GM12873 (cell line): Measurements from ENCODE around the gene MCTP2.

Experiments
- TF ChIP-seq, protein P1 (sequence below): IDR thresholded peaks from 2 replicates; pipeline ENCODE4 v1.5.1; 2012; ENCODE audit warnings: low read depth, mild to moderate bottlenecking, moderate library complexity, low read length, control low read depth; ENCODE audit not compliant: insufficient read depth; ENCODE audit errors: missing control alignments

MCTP2 gene

GRCh38 chr15:94229591-94230369 is 1.6 kb upstream of the MCTP2 start:
- TF ChIP-seq, protein P1, sequence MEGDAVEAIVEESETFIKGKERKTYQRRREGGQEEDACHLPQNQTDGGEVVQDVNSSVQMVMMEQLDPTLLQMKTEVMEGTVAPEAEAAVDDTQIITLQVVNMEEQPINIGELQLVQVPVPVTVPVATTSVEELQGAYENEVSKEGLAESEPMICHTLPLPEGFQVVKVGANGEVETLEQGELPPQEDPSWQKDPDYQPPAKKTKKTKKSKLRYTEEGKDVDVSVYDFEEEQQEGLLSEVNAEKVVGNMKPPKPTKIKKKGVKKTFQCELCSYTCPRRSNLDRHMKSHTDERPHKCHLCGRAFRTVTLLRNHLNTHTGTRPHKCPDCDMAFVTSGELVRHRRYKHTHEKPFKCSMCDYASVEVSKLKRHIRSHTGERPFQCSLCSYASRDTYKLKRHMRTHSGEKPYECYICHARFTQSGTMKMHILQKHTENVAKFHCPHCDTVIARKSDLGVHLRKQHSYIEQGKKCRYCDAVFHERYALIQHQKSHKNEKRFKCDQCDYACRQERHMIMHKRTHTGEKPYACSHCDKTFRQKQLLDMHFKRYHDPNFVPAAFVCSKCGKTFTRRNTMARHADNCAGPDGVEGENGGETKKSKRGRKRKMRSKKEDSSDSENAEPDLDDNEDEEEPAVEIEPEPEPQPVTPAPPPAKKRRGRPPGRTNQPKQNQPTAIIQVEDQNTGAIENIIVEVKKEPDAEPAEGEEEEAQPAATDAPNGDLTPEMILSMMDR = no peak

DNA sequence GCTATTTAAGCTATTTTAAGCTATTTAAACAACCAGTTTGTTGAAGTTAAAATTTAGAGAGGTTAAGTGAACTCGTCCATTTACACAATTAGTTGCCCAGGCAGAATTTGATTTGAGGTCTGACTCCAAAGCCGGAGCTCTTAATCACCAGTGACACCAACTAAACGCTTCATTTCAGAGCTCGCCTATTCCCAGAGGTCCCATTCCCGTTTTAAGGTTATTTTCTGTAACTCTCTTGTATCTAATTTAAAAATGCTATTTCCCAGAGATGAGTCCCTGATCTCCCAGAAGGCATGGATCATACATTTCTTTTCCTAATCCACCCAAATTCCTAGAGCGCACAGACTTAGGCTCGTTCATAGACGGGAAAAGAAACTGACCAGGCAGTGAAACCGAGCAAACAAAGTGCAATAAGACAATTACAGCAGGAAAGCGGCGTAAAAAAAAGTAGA is 904 bp upstream of the MCTP2 start:
- TF ChIP-seq, protein P1 = no peak

- TF ChIP-seq, protein P1 = peak; percentile 1
Measured at GRCh38 chr15:94231723-94232468, 535 bp downstream of the MCTP2 start.

GRCh38 chr15:94233441-94233840 is 2.1 kb downstream of the MCTP2 start:
- TF ChIP-seq, protein P1 = no peak

GRCh38 chr15:94234300-94234699 is 2.9 kb downstream of the MCTP2 start:
- TF ChIP-seq, protein P1 = no peak

- TF ChIP-seq, protein P1 = no peak
Measured at GRCh38 chr15:94235041-94235440, 3.7 kb downstream of the MCTP2 start.

- TF ChIP-seq, protein P1 = no peak
Measured at GRCh38 chr15:94235646-94236045, 4.3 kb downstream of the MCTP2 start.
